Endothelial cell (in vitro differentiated cells): ENCODE results near the gene FLRT2. TPM values are rescaled to one million over a fixed set of nuclear protein-coding genes. Genes with fewer than 3 reads are reported as not detected.

ENCODE experiments used
- DNase-seq: peaks from one replicate; pipeline ENCODE4 v3.0.0; 2021; ENCODE audit warnings: low spot score
- H3K27ac Mint-ChIP-seq: one replicate; pipeline ENCODE4 v1.8.0; 2021; ENCODE audit warnings: mixed read lengths, inconsistent platforms; ENCODE audit not compliant: unreplicated experiment
- H3K27me3 Mint-ChIP-seq: one replicate; pipeline ENCODE4 v1.8.0; 2021; ENCODE audit warnings: mild to moderate bottlenecking, moderate library complexity, mixed read lengths, inconsistent platforms; ENCODE audit not compliant: unreplicated experiment
- H3K36me3 Mint-ChIP-seq: one replicate; pipeline ENCODE4 v1.8.0; 2021; ENCODE audit warnings: mild to moderate bottlenecking, low read depth, mixed read lengths, inconsistent platforms; ENCODE audit not compliant: unreplicated experiment
- H3K4me1 Mint-ChIP-seq: one replicate; pipeline ENCODE4 v1.8.0; 2021; ENCODE audit warnings: mild to moderate bottlenecking, mixed read lengths, inconsistent platforms; ENCODE audit not compliant: unreplicated experiment
- H3K4me3 Mint-ChIP-seq: one replicate; pipeline ENCODE4 v1.8.0; 2021; ENCODE audit warnings: mild to moderate bottlenecking, mixed read lengths, inconsistent platforms; ENCODE audit not compliant: unreplicated experiment
- H3K9me3 Mint-ChIP-seq: one replicate; pipeline ENCODE4 v1.8.0; 2021; ENCODE audit warnings: mixed read lengths, inconsistent platforms; ENCODE audit not compliant: unreplicated experiment
- CTCF ChIP-seq: fragments of 200-600 bp; sonication (generic); IDR thresholded peaks from one replicate; pipeline ENCODE4 v1.5.0; 2021; ENCODE audit warnings: antibody characterized with exemption; ENCODE audit not compliant: unreplicated experiment
- total RNA-seq: library from RNA; stranded (reverse); fragmentation: NEBNext Ultra II Directional; extraction: Animal tissue kit (Norgen Biotek cat#: 25700); gene quantifications from one replicate; pipeline ENCODE4 v1.2.1, GENCODE V29; 2021; ENCODE audit not compliant: unreplicated experiment

FLRT2 gene
- total RNA-seq, 1 donor from 2014 or later = 7.8 TPM

GRCh38 chr14:85662096-85662495, 132.2 kb downstream of the FLRT2 start:
- no peak overlapping the region for H3K4me3 Mint-ChIP-seq
- TF ChIP-seq CTCF = no peak
- H3K27ac Mint-ChIP-seq = no peak overlapping the region
- no peak for DNase-seq
- H3K9me3 Mint-ChIP-seq = no peaks in the 10 kb centered on the region
- H3K4me1 Mint-ChIP-seq = peaks cover 11% of the 10 kb centered on the region
- peaks cover 2% of the 10 kb centered on the region for H3K27me3 Mint-ChIP-seq
- no peaks in the 10 kb centered on the region for H3K36me3 Mint-ChIP-seq

- Mint-ChIP-seq H3K27ac (no peak overlapping the region), H3K4me3 (no peak overlapping the region), H3K4me1 (peaks cover 11% of the 10 kb centered on the region)
These were observed 133.3 kb downstream of the FLRT2 start for GRCh38 chr14:85663256-85663655.

GRCh38 chr14:85663667-85664066, 133.7 kb downstream of the FLRT2 start:
- H3K36me3 Mint-ChIP-seq = no peaks in the 10 kb centered on the region
- H3K4me1 Mint-ChIP-seq = peaks cover 11% of the 10 kb centered on the region
- H3K4me3 Mint-ChIP-seq = no peak overlapping the region
- TF ChIP-seq CTCF = no peak
- no peaks in the 10 kb centered on the region for H3K27me3 Mint-ChIP-seq
- DNase-seq = no peak
- H3K27ac Mint-ChIP-seq = no peak overlapping the region
- H3K9me3 Mint-ChIP-seq = no peaks in the 10 kb centered on the region

More at GRCh38 chr14:85663256-85663655, 133.3 kb downstream of the FLRT2 start:
- no peak for TF ChIP-seq CTCF
- H3K36me3 Mint-ChIP-seq = no peaks in the 10 kb centered on the region
- no peak for DNase-seq
- H3K27me3 Mint-ChIP-seq = peaks cover 2% of the 10 kb centered on the region
- H3K9me3 Mint-ChIP-seq = no peaks in the 10 kb centered on the region

GRCh38 chr14:85675957-85676356, 146.0 kb downstream of the FLRT2 start:
- H3K36me3 Mint-ChIP-seq = no peaks in the 10 kb centered on the region
- no peak overlapping the region for H3K4me3 Mint-ChIP-seq
- no peaks in the 10 kb centered on the region for H3K9me3 Mint-ChIP-seq
- no peak overlapping the region for H3K27ac Mint-ChIP-seq
- DNase-seq = no peak
- TF ChIP-seq CTCF = no peak
- no peaks in the 10 kb centered on the region for H3K4me1 Mint-ChIP-seq
- no peaks in the 10 kb centered on the region for H3K27me3 Mint-ChIP-seq

- H3K27ac Mint-ChIP-seq = no peak overlapping the region
- H3K36me3 Mint-ChIP-seq = no peaks in the 10 kb centered on the region
- H3K9me3 Mint-ChIP-seq = no peaks in the 10 kb centered on the region
- DNase-seq = no peak
- H3K4me1 Mint-ChIP-seq = no peaks in the 10 kb centered on the region
- H3K4me3 Mint-ChIP-seq = no peak overlapping the region
- H3K27me3 Mint-ChIP-seq = peaks cover 2% of the 10 kb centered on the region
- TF ChIP-seq CTCF = no peak
These were observed 157.0 kb downstream of the FLRT2 start for GRCh38 chr14:85686908-85687307.
